Motor neuron (in vitro differentiated cells): Measurements from ENCODE around the gene B3GAT1. TPM values are rescaled to one million over a fixed set of nuclear protein-coding genes. Genes with fewer than 3 reads are reported as not detected.

Experiments
- ATAC-seq, 8 experiments: fragments of 200-7000 bp; cut with Tn5 transposase; replicated peaks in 6 of 8; 2 replicates each; pipeline ENCODE4 v1.8.0; 2021; ENCODE audit warnings: mild to moderate bottlenecking in 8 of 8, moderate library complexity in 8 of 8
- H3K27ac ChIP-seq, 2 donors: fragments of 250-450 bp; sonication (Bioruptor Pico); 2 replicates each; pipeline ENCODE4 v1.9.0; 2021; ENCODE audit warnings: antibody characterized with exemption in 2 of 2, mild to moderate bottlenecking in 2 of 2, moderate library complexity in 1 of 2
- H3K4me1 ChIP-seq, 2 donors: fragments of 250-450 bp; sonication (Bioruptor Pico); replicated peaks in 1 of 2; 2 replicates each; pipeline ENCODE4 v1.6.1; 2021; ENCODE audit warnings: antibody characterized with exemption in 2 of 2, mild to moderate bottlenecking in 2 of 2, moderate library complexity in 1 of 2
- H3K4me3 ChIP-seq, 5 donors: fragments of 250-450 bp; sonication (Bioruptor Pico); 2 replicates each; pipeline ENCODE4 v1.9.0; 2021; ENCODE audit warnings: antibody characterized with exemption in 5 of 5, mild to moderate bottlenecking in 5 of 5, moderate library complexity in 4 of 5
- WGBS, 10 experiments: fragments of 450-650 bp; shearing (Covaris generic); methylation state at CpG; one replicate each; pipeline ENCODE4 v1.0.0; 2022; 5-methylcytosine and 5-hydroxymethylcytosine counted together
- in situ Hi-C, 9 experiments: fragments of 400-800 bp; cut with MboI; loops; one replicate each; pipeline ENCODE4 v1.15.0; 2021; ENCODE audit warnings: low sequenced_read_pairs in 9 of 9, low pct_unique_long_range_greater_than_20kb in 2 of 9; ENCODE audit not compliant: unreplicated experiment in 9 of 9
- total RNA-seq, 8 experiments: library from RNA; unstranded; fragments of 300-600 nt; gene quantifications; 2 replicates each; pipeline versions ENCODE4 v1.2.3 to v1.2.4, GENCODE V29; 2022

The B3GAT1 gene
- total RNA-seq, 8 experiments from 2014 or later = 0.18 to 23.9 (median 17.6) TPM

- H3K4me3 ChIP-seq = no peak overlapping the region
- peaks cover 3 to 11% of the 10 kb centered on the region in 2 donors for H3K4me1 ChIP-seq
- in situ Hi-C loops = no loop called here
- WGBS, 10 experiments = 37 to 100% (median 88%) methylated on average over 1 to 4 of the region's 19 CpGs; no CpG with 5 or more reads in 6 of the 10 experiments
- H3K27ac ChIP-seq = no peak overlapping the region
- ATAC-seq = peak in 1 of 8 experiments; percentile 61
Measured at GRCh38 chr11:134401825-134402809, 9.9 kb downstream of the B3GAT1 start.

- peaks cover 3 to 11% of the 10 kb centered on the region in 2 donors for H3K4me1 ChIP-seq
- H3K27ac ChIP-seq = no peak overlapping the region
- in situ Hi-C loops = no loop called here
- ATAC-seq = no peak
- no peak overlapping the region for H3K4me3 ChIP-seq
- WGBS, 10 experiments = 0 to 100% (median 83%) methylated on average over 1 to 7 of the region's 7 CpGs; no CpG with 5 or more reads in 4 of the 10 experiments
Measured at GRCh38 chr11:134399996-134400395, 12.0 kb downstream of the B3GAT1 start.

GRCh38 chr11:134399293-134399654 is 12.8 kb downstream of the B3GAT1 start:
- ATAC-seq = no peak
- Histone ChIP-seq H3K4me1 (peaks cover 3 to 11% of the 10 kb centered on the region in 2 donors), H3K4me3 (no peak overlapping the region), H3K27ac (no peak overlapping the region)
- 50 to 100% (median 100%) methylated on average over 1 to 2 of the region's 8 CpGs; no CpG with 5 or more reads in 5 of the 10 experiments for WGBS, 10 experiments
- in situ Hi-C loops = no loop called here

GRCh38 chr11:134398644-134399292 is 13.3 kb downstream of the B3GAT1 start:
- in situ Hi-C loops = no loop called here
- H3K27ac ChIP-seq = peak overlapping the region in 1 of 2 donors; percentile 50
- 0 to 100% (median 62%) methylated on average over 1 to 8 of the region's 13 CpGs; no CpG with 5 or more reads in 4 of the 10 experiments for WGBS, 10 experiments
- H3K4me3 ChIP-seq = no peak overlapping the region
- peaks cover 7 to 14% of the 10 kb centered on the region in 2 donors for H3K4me1 ChIP-seq
- peak in 2 of 8 experiments; percentile 8 to 28 for ATAC-seq

- Histone ChIP-seq H3K27ac (no peak overlapping the region), H3K4me1 (peaks cover 12 to 19% of the 10 kb centered on the region in 2 donors), H3K4me3 (no peak overlapping the region)
- WGBS, 10 experiments = 0 to 86% (median 80%) methylated on average over 1 to 4 of the region's 11 CpGs; no CpG with 5 or more reads in 7 of the 10 experiments
- no peak for ATAC-seq
- in situ Hi-C loops = no loop called here
Measured at GRCh38 chr11:134398079-134398444, 14.0 kb downstream of the B3GAT1 start.

GRCh38 chr11:134397304-134398078 is 14.6 kb downstream of the B3GAT1 start:
- WGBS, 10 experiments = 0 to 100% (median 77%) methylated on average over 1 to 6 of the region's 18 CpGs; no CpG with 5 or more reads in 6 of the 10 experiments
- in situ Hi-C loops = no loop called here
- Histone ChIP-seq H3K27ac (no peak overlapping the region), H3K4me1 (peaks cover 12 to 19% of the 10 kb centered on the region in 2 donors), H3K4me3 (no peak overlapping the region)
- no peak for ATAC-seq

GRCh38 chr11:134395002-134395401 is 17.0 kb downstream of the B3GAT1 start:
- Histone ChIP-seq H3K4me3 (no peak overlapping the region), H3K27ac (no peak overlapping the region), H3K4me1 (peaks cover 12 to 26% of the 10 kb centered on the region in 2 donors)
- in situ Hi-C loops = no loop called here
- ATAC-seq = no peak
- 0 to 90% (median 60%) methylated on average over 1 to 2 of the region's 12 CpGs; no CpG with 5 or more reads in 6 of the 10 experiments for WGBS, 10 experiments

- Histone ChIP-seq H3K4me3 (no peak overlapping the region), H3K27ac (peak overlapping the region in 1 of 2 donors; percentile 62), H3K4me1 (peaks cover 12 to 26% of the 10 kb centered on the region in 2 donors)
- WGBS, 10 experiments = 17 to 100% (median 92%) methylated on average over 1 to 3 of the region's 10 CpGs; no CpG with 5 or more reads in 7 of the 10 experiments
- in situ Hi-C loops = no loop called here
- ATAC-seq = no peak
Measured at GRCh38 chr11:134394311-134394710, 17.7 kb downstream of the B3GAT1 start.

- in situ Hi-C loops = no loop called here
- Histone ChIP-seq H3K27ac (peak overlapping the region in 1 of 2 donors; percentile 62), H3K4me3 (no peak overlapping the region), H3K4me1 (peaks cover 12 to 20% of the 10 kb centered on the region in 2 donors)
- ATAC-seq = peak; percentile 43 to 96 (median 94)
- 0 to 75% (median 30%) methylated on average over 2 to 8 of the region's 14 CpGs; no CpG with 5 or more reads in 3 of the 10 experiments for WGBS, 10 experiments
Measured at GRCh38 chr11:134393638-134394037, 18.4 kb downstream of the B3GAT1 start.

- in situ Hi-C loops = no loop called here
- WGBS, 10 experiments = 49 to 98% (median 84%) methylated on average over 2 to 18 of the region's 21 CpGs; no CpG with 5 or more reads in 1 of the 10 experiments
- no peak overlapping the region for H3K4me3 ChIP-seq
- H3K27ac ChIP-seq = no peak overlapping the region
- peak in 5 of 8 experiments; percentile 13 to 26 (median 20) for ATAC-seq
- peaks cover 12 to 15% of the 10 kb centered on the region in 2 donors for H3K4me1 ChIP-seq
Measured at GRCh38 chr11:134392953-134393615, 19.0 kb downstream of the B3GAT1 start.

GRCh38 chr11:134391656-134392055 is 20.4 kb downstream of the B3GAT1 start:
- ATAC-seq = no peak
- H3K4me1 ChIP-seq = peaks cover 12 to 15% of the 10 kb centered on the region in 2 donors
- in situ Hi-C loops = no loop called here
- H3K4me3 ChIP-seq = no peak overlapping the region
- WGBS, 10 experiments = 40% methylated on average over 1 of the region's 13 CpGs; no CpG with 5 or more reads in 9 of the 10 experiments
- no peak overlapping the region for H3K27ac ChIP-seq
